Spleen (tissue), 11 donors: ENCODE results near the gene ATP11B. TPM values are rescaled to one million over a fixed set of nuclear protein-coding genes. Genes with fewer than 3 reads are reported as not detected.

Experiments
- DNase-seq: peaks from one replicate; pipeline ENCODE4 v3.0.0-alpha.2; 2020
- H3K27ac ChIP-seq, 8 donors: fragments of 200-600 bp; sonication (generic) in 7 of 8; 1 replicate in 4 of 8; 2 replicates in 4 of 8; pipeline versions ENCODE4 v1.5.0 to v1.8.0; 2016 to 2021; ENCODE audit warnings: inconsistent platforms in 4 of 8, mild to moderate bottlenecking in 4 of 8, moderate library complexity in 1 of 8
- H3K27me3 ChIP-seq, 7 donors: fragments of 200-600 bp; sonication (generic) in 6 of 7; replicated peaks in 1 of 7; 1 replicate in 4 of 7; 2 replicates in 3 of 7; pipeline versions ENCODE4 v1.5.0 to v1.8.0; 2016 to 2021; ENCODE audit warnings: inconsistent platforms in 3 of 7, mild to moderate bottlenecking in 1 of 7
- H3K36me3 ChIP-seq, 6 donors: fragments of 200-600 bp; sonication (generic) in 5 of 6; 1 replicate in 4 of 6; 2 replicates in 2 of 6; pipeline versions ENCODE4 v1.5.0 to v1.8.0; 2016 to 2021; ENCODE audit warnings: inconsistent platforms in 2 of 6
- H3K4me1 ChIP-seq, 6 donors: fragments of 200-600 bp; sonication (generic) in 5 of 6; 1 replicate in 3 of 6; 2 replicates in 3 of 6; pipeline versions ENCODE4 v1.5.0 to v1.8.0; 2016 to 2021; ENCODE audit warnings: inconsistent platforms in 3 of 6
- H3K4me3 ChIP-seq, 8 donors: fragments of 200-600 bp; sonication (generic) in 7 of 8; 1 replicate in 4 of 8; 2 replicates in 4 of 8; pipeline versions ENCODE4 v1.5.0 to v1.8.0; 2016 to 2021; ENCODE audit warnings: inconsistent platforms in 4 of 8, mild to moderate bottlenecking in 4 of 8, moderate library complexity in 2 of 8
- H3K9me3 ChIP-seq, 8 donors: fragments of 200-600 bp; sonication (generic) in 7 of 8; 1 replicate in 4 of 8; 2 replicates in 4 of 8; pipeline versions ENCODE4 v1.5.0 to v1.8.0; 2016 to 2021; ENCODE audit warnings: inconsistent platforms in 4 of 8
- POLR2A ChIP-seq, 3 donors: fragments of 450-650 bp; IDR thresholded peaks; one replicate each; pipeline ENCODE4 v1.5.1; 2017; ENCODE audit warnings: antibody characterized with exemption in 3 of 3, mild to moderate bottlenecking in 1 of 3
- POLR2AphosphoS5 ChIP-seq, 3 donors: sonication (generic); formaldehyde crosslinking; IDR thresholded peaks; one replicate each; pipeline ENCODE4 v1.5.1; 2017; ENCODE audit warnings: antibody characterized with exemption in 3 of 3
- WGBS, 5 donors: extraction: QIAGEN DNeasy Blood & Tissue Kit in 3 of 5; methylation state at CpG; one replicate each; pipeline versions ENCODE4 v1.1.5 to v1.1.7; 2013 to 2018; 5-methylcytosine and 5-hydroxymethylcytosine counted together
- intact Hi-C: fragments of 100-400 bp; cut with DNase I; formaldehyde crosslinking; loops from one replicate; pipeline ENCODE4 v1.15.0; 2023; ENCODE audit warnings: low total_unique reads
- polyA plus RNA-seq, 3 donors: library from polyadenylated mRNA; stranded (reverse); fragments of 200-250 nt; gene quantifications; one replicate each; pipeline ENCODE4 v1.2.1, GENCODE V29; 2013
- total RNA-seq, 7 donors: library from RNA; depleted of rRNA in 3 of 7; stranded (reverse); fragments of >200 nt in 3 of 7; fragmentation: NEBNext Ultra II Directional in 4 of 7; extraction: Animal tissue kit (Norgen Biotek cat#: 25700) in 4 of 7; gene quantifications; one replicate each; pipeline versions ENCODE4 v1.1.0 to v1.2.1, GENCODE V29; 2016 to 2021
- TF ChIP-seq, protein P1 (sequence below), 11 experiments: fragments of 200-600 bp in 7 of 11; fragments of 450-650 bp in 4 of 11; sonication (generic) in 4 of 11; IDR thresholded peaks in 8 of 11; conservative IDR thresholded peaks in 3 of 11; 1 replicate in 7 of 11; 2 replicates in 4 of 11; pipeline versions ENCODE4 v1.4.0 to v1.8.0; 2016 to 2021; ENCODE audit warnings: antibody characterized with exemption in 11 of 11, inconsistent platforms in 4 of 11, mild to moderate bottlenecking in 1 of 11
- donor health status: healthy with polysubstance abuse.
- donor health status: DM: no; HTN: no; CAD: no; lungs with moderate emphysema.
- donor health status: DM: no; HTN: no; CAD: no.
- donor health status: Bipolar disorder and iron deficiency.
- donor health status: healthy.
- donor health status: DM: no; HTN: no; CAD: no.
- donor health status: DM: yes; HTN: yes; CAD: no.

The ATP11B gene
- total and polyA plus RNA-seq, 10 donors: 7.2 to 165 (median 90.3) TPM

DNA sequence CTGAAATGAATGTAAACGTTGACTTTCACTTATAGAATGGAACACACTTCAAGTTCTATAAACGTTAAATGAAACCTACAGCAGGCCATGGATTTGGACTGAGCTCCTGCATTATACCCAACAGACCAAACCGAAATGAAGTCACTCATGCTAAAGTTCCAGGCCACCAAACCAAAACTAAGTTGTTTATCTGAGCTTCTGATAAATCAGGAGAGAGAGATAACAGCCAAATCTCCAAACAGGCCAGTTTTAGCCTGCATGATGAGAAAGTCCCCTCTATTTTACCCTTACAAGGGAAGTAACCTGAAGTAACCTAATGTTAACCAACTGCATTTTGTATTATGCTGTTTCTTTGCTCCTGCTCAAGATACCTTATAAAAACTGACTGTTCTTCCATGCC lies 142.5 kb downstream of the ATP11B start:
- no peak for TF ChIP-seq POLR2AphosphoS5 (IDR thresholded peaks at IDR 0.05)
- no peak for TF ChIP-seq POLR2A (IDR thresholded peaks at IDR 0.05)
- TF ChIP-seq, protein P1, sequence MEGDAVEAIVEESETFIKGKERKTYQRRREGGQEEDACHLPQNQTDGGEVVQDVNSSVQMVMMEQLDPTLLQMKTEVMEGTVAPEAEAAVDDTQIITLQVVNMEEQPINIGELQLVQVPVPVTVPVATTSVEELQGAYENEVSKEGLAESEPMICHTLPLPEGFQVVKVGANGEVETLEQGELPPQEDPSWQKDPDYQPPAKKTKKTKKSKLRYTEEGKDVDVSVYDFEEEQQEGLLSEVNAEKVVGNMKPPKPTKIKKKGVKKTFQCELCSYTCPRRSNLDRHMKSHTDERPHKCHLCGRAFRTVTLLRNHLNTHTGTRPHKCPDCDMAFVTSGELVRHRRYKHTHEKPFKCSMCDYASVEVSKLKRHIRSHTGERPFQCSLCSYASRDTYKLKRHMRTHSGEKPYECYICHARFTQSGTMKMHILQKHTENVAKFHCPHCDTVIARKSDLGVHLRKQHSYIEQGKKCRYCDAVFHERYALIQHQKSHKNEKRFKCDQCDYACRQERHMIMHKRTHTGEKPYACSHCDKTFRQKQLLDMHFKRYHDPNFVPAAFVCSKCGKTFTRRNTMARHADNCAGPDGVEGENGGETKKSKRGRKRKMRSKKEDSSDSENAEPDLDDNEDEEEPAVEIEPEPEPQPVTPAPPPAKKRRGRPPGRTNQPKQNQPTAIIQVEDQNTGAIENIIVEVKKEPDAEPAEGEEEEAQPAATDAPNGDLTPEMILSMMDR (IDR thresholded peaks at IDR 0.05 in 8 of 11, conservative IDR thresholded peaks at IDR 0.05 in 3 of 11): no peak
- DNase-seq: no peak
- Histone ChIP-seq H3K9me3 (peaks cover 6 to 25% (median 23%) of the 10 kb centered on the region in 8 donors), H3K27ac (no peak overlapping the region), H3K4me3 (no peak overlapping the region), H3K4me1 (peaks cover 0 to 14% (median 8%) of the 10 kb centered on the region in 6 donors), H3K27me3 (no peaks in the 10 kb centered on the region), H3K36me3 (peaks cover 0 to 18% (median 0%) of the 10 kb centered on the region in 6 donors)
- 75 to 84% (median 81%) methylated on average over 3 of the region's 3 CpGs for WGBS, 5 donors
- intact Hi-C loops: no loop called here

DNA sequence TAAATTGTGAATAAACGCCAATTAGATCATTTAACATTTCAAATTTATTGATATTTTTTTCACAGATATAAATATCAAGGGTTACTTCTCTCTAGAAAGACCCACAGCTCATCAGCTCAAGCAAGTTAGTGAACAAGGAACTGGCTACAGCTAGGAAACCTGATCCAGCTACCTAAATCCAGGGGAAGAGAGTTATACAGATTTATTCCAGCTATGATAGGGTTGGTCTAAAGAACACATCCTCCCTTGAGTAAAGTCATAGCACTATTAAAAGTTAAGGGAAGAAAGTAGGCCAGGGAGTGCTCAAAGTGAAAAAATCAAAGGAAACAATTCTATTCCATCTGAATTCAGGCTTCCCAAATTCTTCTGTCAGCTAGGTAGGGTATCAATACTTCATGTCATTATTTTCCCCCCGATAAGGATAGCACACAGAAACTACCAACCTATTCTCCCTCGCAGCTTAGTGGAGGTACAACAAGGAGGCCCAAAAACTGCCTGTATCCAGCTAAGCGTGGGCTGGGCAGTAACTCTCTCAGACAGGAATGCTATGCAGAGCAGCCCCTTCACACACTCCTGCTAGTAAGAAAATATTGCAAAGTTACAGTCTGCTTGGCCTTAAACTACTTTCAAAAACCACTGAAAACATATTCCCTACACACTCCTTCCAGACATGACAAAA lies 143.1 kb downstream of the ATP11B start:
- TF ChIP-seq POLR2AphosphoS5 (IDR thresholded peaks at IDR 0.05): no peak
- TF ChIP-seq, protein P1 (IDR thresholded peaks at IDR 0.05 in 8 of 11, conservative IDR thresholded peaks at IDR 0.05 in 3 of 11): no peak
- no peak for TF ChIP-seq POLR2A (IDR thresholded peaks at IDR 0.05)
- intact Hi-C loops: no loop called here
- H3K4me1 ChIP-seq: peaks cover 0 to 14% (median 8%) of the 10 kb centered on the region in 6 donors
- no peak overlapping the region for H3K4me3 ChIP-seq
- 92 to 96% (median 94%) methylated on average over 4 of the region's 4 CpGs for WGBS, 5 donors
- peaks cover 0 to 18% (median 0%) of the 10 kb centered on the region in 6 donors for H3K36me3 ChIP-seq
- H3K27ac ChIP-seq: no peak overlapping the region
- DNase-seq: no peak
- no peaks in the 10 kb centered on the region for H3K27me3 ChIP-seq
- peaks cover 6 to 20% (median 18%) of the 10 kb centered on the region in 8 donors for H3K9me3 ChIP-seq

DNA sequence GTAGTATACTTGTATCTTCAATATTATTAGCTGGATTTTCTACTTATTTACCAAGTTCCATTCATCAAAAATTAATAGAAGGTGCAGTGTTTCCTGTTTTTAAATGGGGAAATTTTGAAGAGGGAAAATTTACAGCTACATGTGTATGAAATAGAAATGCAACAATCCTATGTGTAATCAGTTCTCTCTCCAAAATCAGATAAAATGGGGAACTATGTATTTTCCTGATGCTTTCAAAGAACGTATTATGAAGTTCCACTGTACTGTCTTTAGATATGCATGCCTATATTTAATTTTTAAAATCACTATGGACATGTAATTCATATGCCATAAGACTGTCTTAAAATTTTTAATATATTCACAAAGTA lies 143.6 kb downstream of the ATP11B start:
- WGBS, 5 donors: 51 to 86% (median 73%) methylated on average over 1 of the region's 1 CpG
- no peak for DNase-seq
- Histone ChIP-seq H3K36me3 (peaks cover 0 to 18% (median 0%) of the 10 kb centered on the region in 6 donors), H3K9me3 (peaks cover 6 to 14% (median 13%) of the 10 kb centered on the region in 8 donors), H3K4me1 (peaks cover 0 to 14% (median 8%) of the 10 kb centered on the region in 6 donors), H3K27ac (no peak overlapping the region), H3K4me3 (no peak overlapping the region), H3K27me3 (no peaks in the 10 kb centered on the region)
- TF ChIP-seq POLR2AphosphoS5 (IDR thresholded peaks at IDR 0.05): no peak
- no peak for TF ChIP-seq POLR2A (IDR thresholded peaks at IDR 0.05)
- TF ChIP-seq, protein P1 (IDR thresholded peaks at IDR 0.05 in 8 of 11, conservative IDR thresholded peaks at IDR 0.05 in 3 of 11): no peak
- intact Hi-C loops: no loop called here

DNA sequence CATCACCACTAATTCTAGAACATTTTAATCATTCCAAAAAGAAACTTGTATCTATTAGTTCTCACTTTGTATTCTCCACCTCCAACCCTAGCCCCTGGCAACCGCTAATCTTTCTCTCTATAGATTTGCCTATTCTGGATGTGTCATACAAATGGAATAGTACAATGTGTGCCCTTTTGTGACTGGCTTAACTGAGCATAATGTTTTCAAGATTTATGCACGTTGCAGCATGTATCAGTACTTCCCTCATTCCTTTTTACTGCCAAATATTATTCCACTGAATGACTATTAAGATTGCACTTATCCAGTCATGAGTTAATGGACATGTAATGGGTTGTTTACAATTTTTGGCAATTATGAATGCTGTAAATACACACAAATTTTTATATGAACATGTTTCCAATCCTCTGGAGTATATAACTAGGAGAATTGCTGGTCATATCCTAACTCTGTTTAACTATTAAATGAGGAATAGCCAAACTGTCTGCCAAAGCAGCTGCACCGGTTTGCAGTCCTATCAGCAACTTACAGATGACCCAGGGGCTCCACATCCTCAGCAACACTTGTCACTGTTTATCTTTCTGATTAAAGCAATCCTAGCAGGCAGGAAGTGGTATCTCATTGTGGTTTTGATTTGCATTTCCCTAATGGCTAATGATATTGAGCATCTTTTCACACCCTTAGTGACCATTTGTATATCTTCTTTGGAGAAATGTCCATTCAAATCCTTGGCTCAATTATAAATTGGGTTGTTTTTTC lies 144.2 kb downstream of the ATP11B start:
- H3K36me3 ChIP-seq: peaks cover 0 to 18% (median 0%) of the 10 kb centered on the region in 6 donors
- DNase-seq: no peak
- peaks cover 2 to 9% (median 7%) of the 10 kb centered on the region in 8 donors for H3K9me3 ChIP-seq
- H3K4me3 ChIP-seq: no peak overlapping the region
- TF ChIP-seq POLR2A (IDR thresholded peaks at IDR 0.05): no peak
- no peak for TF ChIP-seq POLR2AphosphoS5 (IDR thresholded peaks at IDR 0.05)
- TF ChIP-seq, protein P1 (IDR thresholded peaks at IDR 0.05 in 8 of 11, conservative IDR thresholded peaks at IDR 0.05 in 3 of 11): no peak
- WGBS, 5 donors: 56 to 63% (median 61%) methylated on average over 3 of the region's 3 CpGs
- H3K27ac ChIP-seq: peak overlapping the region in 1 of 8 donors; percentile 13
- intact Hi-C loops: no loop called here
- no peaks in the 10 kb centered on the region for H3K27me3 ChIP-seq
- peaks cover 0 to 14% (median 8%) of the 10 kb centered on the region in 6 donors for H3K4me1 ChIP-seq
